HG03280 (cell line): ENCODE data around the gene ACOXL.
"Not testable (repeated sequence)": the region's sequence is repeated elsewhere in the genome, so short reads cannot be mapped to it uniquely, and the experiment has no call there.

Experiments
- ATAC-seq: cut with Tn5 transposase; IDR thresholded peaks from one replicate; pipeline ENCODE4 v1.9.1; 2021; ENCODE audit warnings: mild to moderate bottlenecking, moderate library complexity; ENCODE audit not compliant: unreplicated experiment

The ACOXL gene

DNA sequence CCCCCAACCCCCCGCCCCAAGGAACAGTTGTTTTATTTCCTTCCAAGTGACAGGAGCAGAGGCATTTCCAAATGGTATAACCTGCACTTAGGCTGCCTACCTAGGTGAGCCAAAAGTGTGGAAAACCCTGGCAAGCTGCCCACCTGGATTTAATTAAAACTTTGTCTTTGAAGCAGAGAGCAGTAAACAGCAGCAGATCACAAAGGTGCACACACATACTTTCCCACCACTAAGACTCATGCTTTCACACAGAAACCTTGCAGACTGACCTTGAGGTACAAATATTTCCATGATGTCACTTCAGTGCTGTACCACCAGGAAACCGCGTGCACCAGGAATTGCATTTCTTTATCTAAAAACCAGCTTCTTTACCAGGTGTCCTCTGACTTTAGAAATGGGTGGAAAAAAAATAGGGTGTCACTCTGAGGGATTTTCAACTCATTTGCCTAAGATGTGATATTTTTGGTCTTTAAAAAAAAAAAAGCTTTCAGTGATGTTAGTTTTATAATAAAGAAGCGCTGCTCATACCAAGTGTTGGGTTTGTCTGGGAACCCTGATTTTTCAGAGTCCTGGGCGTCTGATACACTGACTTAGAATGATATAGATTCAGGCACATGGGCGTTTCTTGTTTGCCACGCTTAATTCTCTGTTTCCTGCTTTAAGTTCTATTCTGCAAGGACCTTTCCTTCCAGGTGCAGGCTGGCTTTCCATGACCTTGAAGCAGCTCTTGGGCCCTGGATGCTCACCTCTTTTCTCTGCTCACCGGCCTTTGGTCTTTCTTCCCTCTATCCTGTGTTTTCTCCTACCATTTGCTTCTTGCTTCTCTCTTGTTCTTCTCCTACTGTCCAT lies 317.6 kb downstream of the ACOXL start:
- ATAC-seq, result peak; percentile 65

DNA sequence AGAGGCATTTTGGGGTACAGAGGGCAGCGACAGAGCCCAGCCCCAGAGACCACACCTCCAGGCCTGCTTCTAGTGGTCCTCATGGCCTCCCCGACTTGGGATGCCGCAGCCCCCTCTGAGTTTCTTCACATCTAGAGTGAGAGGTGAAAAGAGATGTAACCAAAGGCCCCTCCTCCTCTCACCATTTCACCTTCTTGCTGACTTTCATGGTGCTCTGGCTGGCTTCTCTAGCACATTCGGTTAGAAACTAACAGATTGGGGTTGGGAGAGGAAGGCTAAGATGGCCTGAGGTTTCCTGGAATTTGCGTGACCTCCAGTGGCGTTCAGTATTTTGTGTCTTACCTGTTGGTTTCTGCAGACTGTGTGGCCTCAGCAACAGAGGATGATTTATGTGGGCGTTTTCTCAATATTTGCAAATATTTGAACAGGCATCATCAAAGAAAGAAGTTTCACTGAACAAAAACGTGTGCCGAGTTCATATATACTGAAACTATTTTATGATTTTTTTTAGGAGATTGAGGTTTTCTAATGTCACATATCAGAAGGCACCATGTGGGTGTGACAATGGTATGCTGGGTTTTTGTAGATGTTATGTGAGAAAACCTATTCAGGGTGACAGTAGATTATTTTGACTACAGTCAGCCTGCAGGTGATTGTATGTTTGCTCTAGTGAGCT lies 318.5 kb downstream of the ACOXL start:
- no peak for ATAC-seq

DNA sequence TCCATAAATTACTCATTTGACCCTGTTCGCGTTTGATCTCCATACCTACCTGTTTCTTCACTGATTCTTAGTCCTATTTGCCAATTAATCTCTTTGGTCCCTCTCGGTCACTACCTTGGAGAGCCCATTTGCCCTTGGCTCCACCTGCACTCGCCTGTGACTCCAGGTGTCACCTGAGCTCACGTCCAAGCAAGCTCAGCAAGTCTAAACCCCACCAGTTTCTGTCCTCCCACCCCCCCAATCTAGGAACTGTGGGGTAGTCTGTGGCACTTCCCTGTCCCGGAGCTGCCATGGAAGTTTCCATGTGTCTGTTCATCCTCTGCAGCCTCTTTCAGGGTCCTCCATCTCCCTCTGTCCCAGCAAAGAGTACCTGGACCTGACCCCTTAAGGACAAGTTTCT lies 320.2 kb downstream of the ACOXL start:
- ATAC-seq, result no peak

DNA sequence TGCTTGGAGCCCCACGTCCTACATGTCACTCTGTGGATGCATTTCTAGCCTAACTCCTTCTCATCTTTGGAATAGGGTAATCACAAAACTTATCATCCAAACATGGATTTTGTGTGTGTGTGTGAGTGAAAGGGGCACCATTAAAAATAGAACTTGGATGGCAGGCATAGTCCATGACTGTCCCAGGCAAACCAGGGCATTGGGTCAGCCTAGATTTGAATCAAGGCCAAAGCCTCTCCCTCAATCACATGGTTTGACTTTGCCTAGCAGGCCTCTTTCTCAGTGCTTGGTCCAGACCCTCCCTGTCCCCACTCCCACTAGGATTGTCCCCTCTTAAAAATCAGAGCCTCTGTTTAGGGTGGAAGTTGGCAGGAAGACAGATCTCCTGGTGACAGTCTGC lies 320.9 kb downstream of the ACOXL start:
- no peak for ATAC-seq

DNA sequence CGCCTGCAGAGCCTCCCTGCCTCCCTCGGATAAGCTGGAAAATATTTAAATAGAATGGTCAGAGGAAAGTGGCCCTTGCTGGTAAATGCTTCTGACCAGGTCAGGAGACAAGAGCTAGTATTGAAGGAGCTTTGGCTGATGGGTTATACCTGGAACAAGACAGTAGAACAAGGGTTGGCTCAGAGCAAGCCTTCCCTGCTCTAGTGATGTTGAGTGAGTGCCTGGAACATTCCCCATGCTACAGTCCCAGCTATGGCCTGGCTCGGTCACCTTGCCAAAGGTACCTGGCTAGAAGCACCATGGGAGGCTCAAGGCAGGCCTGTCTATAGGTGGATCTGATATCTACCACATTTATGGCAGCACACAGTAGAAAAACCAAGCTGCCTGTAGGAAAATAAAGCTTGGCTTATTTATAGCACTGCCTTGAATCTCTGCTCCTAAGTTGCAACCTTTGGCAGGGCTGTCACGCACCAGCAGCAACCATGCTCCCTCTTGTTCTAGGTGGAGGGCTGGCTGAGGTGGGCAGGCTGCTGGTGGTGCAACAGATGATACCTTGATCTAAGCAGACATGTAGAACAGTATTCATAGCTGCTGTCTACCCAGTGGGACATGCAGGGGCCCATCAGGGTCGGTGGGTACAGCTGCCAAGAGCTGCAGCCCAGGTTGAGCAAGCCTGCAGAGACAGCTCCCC lies 321.6 kb downstream of the ACOXL start:
- no peak for ATAC-seq

DNA sequence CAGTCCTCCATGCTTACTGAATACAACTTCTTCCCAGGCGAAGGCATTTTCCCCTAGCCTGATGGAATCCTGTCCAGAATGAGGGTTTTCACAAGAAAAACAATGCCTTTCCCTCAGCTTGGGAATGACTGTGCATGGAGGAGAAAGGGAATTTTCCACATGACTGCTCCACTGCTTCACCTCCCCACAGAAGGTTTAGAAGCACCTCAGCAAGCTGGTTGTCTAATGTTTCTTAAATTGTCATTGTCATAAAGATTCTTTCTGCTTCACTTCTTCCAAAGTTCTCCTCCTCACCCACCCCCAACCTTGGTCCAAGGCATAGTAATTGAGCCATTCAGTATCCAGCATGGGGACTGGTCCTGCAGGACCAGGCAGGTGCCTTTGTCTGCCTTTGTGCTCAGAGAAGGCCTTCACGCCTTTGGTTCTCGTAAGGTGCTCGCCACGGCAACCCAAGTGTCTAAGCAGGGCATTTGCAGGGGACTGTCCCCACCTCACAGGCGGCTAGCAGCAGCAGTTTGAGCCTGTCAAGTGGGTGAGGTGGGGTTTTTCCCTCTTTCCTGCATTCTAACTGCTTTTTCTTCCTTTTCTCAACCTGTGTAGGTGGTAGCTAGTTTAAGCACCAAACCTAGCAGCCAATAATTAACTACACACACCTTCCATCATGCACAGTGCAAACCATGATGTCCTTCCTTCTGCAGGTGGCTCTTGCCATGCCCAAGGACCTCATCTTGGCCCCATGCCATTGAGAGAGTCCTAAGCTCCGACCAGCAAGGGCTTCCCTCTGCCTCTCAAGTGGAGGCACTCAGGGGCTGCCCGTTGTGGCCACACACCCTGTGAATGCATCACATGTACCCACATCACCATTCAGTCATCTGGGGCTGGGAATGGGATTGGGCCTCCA lies 322.7 kb downstream of the ACOXL start:
- ATAC-seq, result peak; percentile 67

DNA sequence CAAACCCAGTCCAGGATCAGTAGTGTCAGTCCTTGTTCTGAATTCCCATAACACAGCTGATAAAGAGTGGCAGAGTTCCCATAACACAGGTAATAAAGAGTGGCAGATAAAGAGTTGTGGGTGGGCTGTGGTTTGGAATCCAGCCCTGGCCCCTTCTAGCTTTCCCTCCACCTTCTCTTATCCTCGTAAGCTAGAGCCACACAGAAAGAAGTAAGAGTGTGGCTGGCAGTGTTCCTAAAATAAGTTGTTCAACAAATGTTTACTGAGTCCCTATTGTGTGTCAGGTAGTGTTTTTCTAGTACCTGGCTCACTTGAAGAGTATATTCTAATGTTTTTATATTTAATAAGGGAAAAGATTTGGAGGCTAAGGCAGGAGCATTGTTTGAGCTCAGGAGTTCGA lies 323.4 kb downstream of the ACOXL start:
- no peak for ATAC-seq

DNA sequence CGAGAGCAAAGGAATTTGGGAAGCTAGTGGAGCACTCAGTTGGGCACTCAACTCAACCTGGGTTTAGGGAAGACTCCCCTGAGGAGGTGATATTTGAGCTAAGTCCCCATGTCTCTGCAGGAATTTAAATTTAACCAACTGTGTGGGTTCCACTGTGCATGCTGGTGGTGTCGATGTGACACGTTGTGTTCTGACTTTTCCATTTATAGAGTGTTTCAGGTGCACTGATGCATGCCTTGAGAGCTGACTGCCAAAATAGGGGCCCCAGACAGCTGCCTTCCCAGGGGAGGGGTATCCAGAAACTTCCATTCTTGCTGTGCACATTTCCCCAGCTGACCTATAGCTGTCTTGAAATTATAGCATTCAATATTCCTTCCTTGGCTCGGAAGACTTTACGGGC lies 324.7 kb downstream of the ACOXL start:
- ATAC-seq, result no peak

DNA sequence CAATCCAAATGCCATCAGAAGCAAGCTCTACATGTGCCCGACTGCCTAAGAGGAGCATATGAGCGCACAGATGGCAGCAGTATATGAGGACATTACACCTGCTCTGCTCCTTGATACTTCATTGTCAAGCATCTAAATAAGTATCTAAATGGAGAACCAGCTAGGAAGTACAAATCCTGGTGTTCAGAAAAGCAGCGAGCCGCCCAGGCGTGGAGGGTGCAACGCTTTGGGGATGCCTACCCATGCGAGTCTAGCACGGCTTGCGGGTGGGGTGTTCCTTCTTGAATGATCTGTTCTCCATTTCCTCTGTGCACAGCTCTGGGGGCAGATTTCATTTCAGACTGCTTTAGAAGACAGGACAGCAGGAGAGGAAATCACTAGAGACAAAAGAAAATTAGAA lies 325.3 kb downstream of the ACOXL start:
- no peak for ATAC-seq

DNA sequence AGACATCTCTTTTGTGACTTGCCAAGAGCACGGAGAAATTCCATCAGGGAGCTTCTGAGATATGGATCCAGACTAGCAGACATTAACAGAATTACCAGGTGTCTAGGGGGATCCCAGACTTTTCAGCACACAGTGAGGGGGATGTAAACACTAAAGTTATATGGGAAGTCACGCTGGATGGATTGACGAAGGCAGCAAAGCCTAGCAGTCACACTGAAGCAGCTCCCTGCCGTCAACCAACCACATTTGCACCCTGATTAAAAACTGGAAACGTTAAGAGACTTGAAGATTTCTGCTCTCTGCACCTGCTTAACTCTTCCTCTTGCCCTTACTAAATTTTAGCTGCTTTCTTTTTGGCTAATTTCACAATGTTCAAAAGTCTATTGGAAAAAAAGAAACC lies 325.9 kb downstream of the ACOXL start:
- no peak for ATAC-seq

DNA sequence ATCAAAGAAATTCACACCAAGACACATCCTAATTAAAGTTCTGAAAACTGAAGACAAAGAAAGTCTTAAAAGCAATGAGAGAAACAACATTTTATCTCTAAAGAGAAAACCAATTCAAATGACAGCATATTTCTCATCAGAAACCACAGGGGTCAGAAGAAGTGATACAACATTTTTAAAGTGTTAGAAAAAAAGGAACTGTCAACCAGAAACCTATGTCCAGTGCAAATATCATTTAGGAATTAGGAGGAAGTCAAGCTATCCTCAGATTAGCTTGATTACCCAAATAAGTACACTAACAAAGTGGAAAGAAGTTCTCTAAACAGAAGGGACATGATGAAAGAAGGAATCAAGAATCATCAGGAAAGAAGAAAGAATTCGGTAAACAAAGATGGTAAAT lies 328.8 kb downstream of the ACOXL start:
- no peak for ATAC-seq

DNA sequence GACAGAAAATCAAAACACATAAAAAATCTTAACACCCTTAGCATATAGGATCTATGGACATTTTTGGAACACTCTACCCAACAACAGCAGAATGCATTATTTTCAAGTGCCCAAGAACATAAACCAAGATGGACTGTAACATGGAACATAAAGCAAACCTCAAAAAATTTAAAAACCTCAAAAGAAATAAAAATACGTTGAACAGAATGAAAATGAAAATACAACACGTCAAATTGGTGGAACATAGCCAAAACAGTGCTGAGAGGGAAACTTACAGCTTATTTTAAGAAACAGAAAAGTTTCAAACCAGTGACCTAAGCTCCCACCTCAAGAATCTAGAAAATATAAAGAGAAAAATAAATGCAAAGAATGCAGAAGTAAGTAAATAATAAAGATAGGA lies 330.0 kb downstream of the ACOXL start:
- ATAC-seq, result peak; percentile 74

DNA sequence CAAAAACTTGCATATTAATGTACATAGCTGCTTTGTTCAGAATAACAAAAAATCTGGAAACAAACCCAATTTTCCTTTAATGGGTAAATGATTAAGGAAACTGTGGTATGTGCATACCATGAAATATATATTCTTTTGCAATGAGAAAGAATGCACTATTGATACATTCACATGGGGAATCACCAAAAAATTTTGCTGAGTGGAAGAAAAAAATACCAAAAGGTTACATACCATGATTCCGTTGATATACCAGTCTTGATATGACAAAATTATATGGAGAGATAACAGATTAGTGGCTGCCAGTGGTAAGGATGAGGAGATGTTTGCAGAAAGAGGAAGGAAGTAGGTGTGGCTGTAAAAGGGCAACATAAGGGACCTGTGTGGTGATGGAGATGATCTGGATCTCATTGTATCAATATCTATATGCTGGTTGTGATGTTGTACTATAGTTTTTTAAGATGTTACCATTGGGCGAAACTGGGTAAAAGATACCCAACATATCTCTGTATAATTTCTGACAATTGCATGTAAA lies 333.8 kb downstream of the ACOXL start:
- ATAC-seq, result no peak

DNA sequence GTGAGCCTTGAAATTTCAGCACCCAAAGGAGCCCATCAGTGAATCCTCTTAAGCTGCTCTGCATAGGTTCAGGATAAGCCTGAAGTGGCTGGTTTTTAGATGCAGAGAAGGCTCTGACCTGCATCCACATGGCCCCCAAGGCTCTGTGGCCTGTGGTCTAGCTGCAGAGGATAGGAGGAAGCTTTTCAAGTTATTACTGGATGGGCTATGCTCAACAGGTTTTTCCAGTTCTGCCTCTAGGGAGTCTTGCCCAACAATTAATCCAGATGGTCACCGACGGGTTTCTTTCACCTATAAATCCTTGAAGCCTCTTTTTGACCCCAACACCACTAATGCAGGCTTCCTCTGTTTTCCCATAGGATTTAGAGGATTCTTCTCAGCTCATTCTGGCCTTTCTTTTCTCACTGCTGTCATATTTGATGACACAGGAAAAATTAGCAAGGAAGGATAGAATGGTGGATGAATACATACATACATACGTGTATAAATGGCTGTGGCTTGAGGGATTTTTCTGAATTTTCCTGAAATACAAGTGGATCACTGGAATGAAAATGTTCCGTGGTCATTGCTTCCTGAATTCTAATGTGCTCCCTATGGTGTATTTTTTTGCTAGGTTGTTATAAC lies 336.2 kb downstream of the ACOXL start:
- ATAC-seq, result no peak

DNA sequence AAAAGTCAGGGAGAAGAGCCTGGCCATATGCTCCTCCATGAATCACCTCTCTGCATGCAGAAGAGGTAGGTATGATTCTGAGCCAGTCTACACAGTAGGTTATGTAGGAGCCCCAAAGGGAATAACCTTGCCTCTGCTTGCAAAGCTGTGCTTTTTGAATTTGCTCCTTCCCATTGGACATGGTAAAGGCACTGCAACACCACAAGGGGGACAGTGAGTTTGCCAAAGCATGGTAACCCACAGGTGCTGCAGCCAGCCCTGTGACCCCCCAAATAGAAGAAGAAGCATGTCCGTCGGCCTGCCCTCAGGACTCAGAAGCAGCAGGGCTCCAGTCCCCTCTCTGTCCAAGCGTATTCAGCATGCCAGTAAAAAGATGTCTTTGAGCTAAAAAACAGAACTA lies 337.3 kb downstream of the ACOXL start:
- no peak for ATAC-seq

DNA sequence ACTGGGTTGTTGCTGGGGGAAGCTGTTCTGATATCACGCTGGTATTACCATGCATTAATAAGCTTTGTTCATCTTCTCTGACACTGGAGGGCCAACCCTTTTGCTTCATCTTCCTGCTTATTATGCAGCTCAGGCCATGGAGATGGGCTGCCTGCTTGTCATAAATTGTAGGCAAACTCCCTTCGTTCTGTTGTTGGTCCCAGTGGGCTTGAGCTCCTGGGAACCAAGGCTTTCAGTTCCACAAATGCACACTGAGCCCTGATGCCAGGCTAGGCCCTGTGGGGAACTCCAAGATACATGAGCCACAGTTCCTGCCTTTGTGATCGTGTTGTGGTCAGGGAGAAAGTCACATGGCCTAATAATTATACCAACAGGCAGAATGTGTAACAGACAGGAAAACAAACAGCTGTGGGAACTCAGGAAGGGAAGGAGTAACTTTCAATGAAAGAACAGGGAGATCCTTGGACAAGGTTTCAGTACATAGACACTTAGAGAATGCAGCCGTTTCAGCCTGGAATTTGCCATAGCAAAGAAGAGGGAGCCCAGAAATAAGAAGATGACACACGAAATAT lies 339.3 kb downstream of the ACOXL start:
- no peak for ATAC-seq

DNA sequence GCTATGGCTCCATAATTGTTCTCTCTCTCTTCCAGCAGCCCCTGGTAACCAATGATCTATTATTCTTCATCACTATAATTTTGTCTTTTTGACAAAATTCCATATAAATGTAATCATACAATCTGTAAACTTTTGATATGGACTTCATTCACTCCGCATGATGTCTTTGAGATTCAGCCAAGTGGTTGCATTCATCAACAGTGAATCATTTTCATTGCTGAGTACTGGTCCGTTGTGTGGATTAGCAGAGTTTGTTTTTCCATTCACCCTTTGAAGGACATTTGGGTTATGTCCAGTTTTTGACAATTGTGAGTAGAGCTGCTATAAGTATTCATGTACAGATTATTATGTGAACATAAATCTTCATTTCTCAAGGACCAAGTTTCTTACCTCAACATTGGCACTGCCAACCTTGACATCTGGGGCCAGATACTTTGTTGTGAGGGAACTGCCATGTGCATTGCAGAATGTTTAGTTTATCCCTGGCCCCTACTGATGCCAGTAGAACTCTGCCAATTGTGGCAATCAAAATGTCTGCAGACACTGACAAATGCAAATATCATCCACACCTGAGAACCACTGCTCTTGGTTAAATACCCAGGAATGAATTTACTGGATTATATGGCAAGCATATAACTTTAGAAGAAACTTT lies 340.0 kb downstream of the ACOXL start:
- no peak for ATAC-seq

DNA sequence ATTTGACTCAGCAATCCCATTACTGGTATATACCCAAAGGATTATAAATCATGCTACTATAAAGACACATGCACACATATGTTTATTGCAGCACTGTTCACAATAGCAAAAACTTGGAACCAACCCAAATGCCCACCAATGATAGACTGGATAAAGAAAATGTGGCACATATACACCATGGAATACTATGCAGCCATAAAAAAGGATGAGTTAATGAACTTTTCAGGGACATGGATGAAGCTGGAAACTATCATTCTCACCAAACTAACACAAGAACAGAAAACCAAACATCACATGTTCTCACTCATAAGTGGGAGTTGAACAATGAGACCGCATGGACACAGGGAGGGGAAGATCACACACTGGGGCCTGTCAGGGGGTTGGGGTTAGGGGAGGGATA lies 350.3 kb downstream of the ACOXL start:
- not testable (repeated sequence) for ATAC-seq

DNA sequence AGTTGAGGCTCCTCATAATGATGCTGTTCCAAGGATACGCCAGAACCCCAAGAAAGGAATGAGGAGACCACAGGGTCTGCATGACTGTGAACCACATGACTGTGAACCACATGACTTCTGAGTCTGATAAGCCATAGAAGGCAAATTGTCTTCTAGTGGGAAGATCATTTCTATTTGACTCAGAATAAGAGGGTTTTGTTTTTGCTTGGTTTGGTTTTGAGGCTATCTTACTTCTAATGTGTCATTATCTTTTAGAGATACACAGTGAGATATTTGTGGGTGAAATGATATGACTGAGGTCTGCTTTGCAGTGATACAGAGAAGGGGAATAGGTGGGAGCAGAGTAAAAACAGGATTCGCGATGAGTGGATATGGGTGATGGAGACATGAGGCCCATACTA lies 359.4 kb downstream of the ACOXL start:
- peak; percentile 47 for ATAC-seq
